GM21825 (cell line): Measurements from ENCODE around the gene CHN2.

ENCODE experiments used
- ATAC-seq: cut with Tn5 transposase; IDR thresholded peaks from one replicate; pipeline ENCODE4 v1.9.1; 2021; ENCODE audit warnings: mild to moderate bottlenecking, moderate library complexity; ENCODE audit not compliant: unreplicated experiment

The CHN2 gene

DNA sequence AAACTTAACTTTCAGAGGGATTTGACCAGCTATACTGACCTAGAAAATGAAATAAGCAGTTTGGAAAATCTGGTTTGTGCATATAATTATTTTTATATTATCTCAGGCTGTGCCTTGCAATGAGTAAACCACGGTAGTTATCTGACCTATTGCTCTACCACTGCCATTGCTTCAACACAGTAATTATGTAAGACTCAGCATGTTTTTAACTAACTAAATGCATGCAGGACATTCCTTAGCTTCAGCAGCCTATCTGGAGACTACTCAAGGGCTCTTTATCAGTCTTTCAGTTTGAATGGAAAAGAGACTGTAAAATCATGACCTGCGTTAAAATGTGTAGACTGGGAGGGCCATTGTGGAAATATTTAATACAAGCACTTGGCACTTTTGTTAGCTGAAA lies 22.5 kb downstream of the CHN2 start:
- no peak for ATAC-seq

DNA sequence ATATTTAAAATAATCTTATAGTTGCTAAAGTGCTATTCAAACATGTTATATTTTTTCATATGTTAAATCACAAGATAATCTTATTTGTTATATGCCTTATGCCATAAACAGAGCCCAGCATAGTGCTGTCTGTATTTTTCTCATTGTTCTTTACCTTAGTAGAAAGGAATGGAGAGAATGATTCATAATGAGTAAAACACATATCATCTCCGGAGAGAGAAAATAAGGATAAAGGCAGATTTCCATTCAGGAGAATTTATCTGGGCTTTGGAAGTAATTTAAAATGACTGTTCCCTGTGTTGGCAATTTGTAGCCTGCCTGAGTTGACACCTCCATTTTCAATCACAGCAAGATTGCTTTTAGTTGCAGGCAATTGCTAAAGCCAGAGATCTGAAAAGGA lies 30.2 kb downstream of the CHN2 start:
- ATAC-seq, result no peak

DNA sequence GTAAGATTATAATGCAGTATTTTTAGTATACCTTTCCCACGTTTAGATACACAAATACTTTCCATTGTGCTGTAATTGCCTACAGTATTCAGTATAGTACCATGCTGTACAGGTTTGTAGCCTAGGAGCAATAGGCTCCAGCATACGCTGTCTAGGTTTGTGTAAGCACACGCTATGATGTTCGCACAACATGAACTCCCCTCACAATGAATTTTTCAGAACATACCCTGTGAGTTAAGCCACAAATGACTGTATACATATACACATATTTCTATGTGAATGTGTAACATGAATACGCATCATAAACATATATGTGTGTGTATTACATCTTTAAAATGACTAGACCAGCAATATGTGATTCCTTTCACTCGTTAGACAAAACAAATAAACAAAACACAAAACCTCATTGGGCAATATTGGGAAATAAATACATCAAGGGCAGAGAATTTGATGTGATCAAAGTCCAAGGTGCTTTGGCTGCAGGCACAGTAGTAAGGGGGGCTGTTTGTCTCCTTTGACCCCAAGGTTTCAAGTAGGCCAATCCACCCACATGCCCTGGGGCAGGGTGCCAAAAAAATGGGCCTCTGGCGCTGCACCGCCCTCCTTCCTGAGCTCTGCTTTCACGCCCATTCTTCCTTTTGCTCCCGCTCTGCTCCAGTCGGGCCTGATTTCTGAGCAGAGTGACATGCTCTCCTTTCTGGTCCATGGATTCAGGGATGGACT lies 33.9 kb downstream of the CHN2 start:
- ATAC-seq, result no peak

DNA sequence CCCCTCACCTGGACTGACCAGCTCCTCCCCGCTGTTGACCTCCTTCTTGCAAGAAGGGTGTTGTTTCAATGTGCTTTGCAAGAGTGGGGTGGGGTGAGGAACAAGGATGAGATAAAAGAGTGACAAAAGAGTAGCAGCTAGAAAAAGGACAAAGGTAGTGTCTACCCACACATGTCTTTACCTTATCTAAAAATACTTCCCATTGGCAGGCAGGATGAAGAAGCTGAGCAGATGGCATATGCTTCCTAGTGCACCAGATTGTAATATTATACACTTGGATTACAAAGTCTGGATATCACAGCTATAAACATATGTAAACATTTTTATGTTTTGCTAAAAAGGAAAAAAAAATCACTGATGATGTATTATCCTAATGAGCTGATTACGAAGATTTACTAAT lies 34.5 kb downstream of the CHN2 start:
- no peak for ATAC-seq

DNA sequence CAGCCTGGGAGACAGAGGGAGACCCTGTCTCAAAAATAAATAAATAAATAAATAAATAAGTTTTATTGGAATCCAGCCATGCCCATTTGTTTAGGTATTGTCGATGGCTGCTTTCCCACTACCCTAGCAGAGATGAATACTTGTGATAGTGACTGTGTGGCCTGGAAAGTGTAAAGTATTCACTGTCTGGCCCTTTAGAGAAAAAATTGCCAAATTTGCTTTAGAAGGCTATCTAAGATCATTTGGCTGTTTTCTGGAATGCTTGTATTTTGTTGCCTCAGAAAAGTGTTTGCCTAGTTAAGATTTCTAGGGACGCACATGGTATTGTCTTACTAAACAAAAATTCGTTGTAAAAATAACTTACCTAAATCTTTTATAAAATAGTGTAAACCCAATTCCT lies 35.4 kb downstream of the CHN2 start:
- ATAC-seq, result no peak

DNA sequence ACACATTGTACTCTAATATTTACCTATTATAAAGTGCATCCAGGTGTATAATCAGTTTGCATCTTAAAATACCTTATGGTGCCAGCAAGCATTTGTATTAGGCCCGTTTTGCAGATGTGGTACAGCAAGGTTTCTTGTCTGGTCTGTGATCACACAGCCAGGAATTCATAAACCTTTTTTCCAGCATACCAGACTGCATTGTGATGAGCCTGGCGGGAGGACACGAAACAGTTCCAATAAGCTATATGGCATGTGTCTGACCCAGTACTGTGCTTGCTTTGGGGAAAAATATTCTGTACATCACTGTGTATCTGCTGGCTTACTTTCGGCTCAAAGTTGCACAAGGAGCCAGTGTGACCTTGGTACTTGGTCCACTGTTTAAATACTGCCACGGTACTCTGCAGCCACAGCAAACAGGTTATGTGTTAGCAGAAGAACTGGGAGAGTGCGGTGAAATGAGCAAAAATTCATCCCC lies 36.3 kb downstream of the CHN2 start:
- no peak for ATAC-seq

DNA sequence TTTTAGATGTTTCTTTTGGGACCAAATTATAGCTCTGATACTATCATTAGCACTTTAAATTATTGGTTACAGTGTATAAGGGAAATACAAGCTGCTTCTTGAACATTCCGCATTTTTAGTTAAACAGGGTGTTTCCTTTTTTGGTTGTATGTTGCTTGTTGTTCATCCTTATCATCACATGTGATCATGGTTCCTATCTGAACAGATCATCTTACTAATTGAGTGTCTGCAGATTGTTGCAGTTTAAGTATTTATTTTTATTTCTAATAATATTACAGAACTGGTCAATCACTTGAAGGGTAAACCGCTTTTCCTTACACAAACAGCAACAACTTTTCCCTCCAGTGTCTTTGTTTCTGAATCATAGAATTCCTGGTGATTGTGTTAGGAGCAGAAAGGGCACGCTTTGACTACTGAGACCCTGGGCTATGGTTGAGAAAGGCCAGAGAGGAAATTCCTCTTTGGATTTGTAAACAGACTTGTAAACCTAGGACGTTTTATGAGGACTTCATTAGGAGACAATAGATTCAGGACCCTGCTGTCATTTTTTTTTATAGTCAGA lies 37.2 kb downstream of the CHN2 start:
- no peak for ATAC-seq

DNA sequence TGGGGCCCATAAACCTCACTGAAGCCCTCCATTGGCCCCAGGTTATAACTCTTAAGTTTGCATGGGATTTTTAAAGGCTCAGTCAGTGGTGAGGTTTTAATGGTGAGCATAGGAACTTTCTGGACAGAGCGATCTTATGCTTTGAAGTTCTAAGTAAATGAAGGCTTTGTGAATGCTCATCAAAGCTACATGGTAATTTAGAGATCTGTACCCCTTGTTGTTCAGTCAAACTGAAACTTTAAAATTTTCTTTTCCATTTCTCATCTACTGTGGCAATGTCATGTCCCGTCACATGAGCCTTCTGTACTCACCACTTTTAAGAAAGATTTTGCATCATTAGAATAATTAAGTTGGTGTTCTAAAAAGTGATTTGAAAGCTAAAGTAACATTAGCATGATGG lies 39.9 kb downstream of the CHN2 start:
- no peak for ATAC-seq

DNA sequence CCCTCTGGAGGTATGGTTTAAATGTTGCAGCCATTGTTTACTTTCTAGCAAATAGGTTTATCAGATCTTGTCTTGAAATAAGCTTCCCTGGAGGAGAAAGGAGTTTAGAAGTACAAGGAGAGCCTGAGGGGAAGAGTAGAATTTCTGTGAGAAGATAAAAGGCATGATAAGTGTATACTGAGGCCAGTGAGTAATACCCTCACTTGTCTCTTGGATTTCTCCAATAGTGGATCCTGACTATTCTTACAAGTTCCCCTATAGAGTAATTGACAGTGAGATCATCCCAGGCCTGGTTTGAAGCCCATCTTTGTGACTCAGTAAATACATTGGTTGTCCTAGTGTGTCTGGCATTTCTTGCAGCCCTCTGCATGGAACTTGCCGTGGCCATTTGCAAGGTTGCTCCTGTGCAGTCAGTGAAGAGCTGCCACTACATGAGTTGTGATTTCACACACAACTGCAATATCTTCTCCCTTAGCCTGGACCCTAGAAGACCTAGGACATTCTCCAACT lies 41.6 kb downstream of the CHN2 start:
- ATAC-seq, result no peak

DNA sequence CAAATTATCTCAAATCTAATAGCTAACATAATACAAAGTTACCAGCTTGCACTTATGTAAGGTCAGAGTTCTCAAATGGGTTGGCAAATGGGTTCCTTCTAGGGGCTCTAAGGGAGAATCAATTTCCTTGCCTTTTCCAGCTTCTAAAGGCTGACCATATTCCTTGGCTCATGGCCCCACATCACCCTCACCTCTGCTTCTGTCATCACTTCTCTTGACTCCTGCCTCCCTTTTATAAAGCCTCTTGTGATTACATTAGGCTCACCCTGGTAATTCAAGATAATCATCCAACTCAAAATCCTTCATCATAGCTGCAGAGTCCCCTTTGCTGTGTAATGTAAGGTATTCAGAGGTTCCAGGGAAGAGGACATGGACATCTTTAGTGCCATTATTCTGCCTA lies 42.1 kb downstream of the CHN2 start:
- no peak for ATAC-seq

DNA sequence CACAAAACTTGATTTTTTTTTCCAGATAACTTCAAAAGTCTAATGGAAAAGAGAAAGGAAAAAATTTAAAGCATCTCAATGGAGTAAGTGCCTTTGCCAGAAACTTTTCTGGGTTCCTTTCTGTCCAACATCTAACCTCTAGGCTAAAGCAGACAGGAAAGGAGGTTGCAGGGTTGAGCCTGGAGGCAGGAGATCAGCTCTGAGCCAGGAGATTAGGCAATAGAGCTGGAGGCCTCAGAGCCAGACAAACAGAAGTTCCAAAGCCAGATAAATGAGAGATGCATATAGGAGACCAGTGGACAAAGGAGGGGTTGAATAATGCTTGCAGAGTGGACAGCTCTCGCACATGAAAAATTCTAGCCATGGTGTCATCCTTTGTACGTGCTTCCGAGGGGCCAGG lies 42.9 kb downstream of the CHN2 start:
- no peak for ATAC-seq

DNA sequence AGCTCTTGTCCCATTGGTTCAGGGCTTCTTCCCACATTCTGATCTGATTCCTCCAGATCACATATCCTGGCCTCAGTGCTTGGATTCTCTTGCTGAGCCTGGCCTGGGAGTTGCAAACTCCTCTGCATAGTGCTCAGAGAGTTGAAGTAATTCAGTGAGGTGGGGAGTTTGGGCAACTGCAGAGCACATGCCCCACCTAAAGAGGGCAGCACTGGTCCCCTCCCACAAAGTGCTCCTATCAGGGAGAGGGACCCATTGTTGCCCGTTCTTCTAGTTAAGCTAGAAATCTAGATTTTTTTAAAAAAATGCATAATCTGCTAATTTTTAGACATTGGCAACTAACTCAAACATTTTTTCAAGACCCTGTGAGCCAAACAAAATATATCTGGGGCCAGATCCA lies 45.1 kb downstream of the CHN2 start:
- ATAC-seq, result no peak

DNA sequence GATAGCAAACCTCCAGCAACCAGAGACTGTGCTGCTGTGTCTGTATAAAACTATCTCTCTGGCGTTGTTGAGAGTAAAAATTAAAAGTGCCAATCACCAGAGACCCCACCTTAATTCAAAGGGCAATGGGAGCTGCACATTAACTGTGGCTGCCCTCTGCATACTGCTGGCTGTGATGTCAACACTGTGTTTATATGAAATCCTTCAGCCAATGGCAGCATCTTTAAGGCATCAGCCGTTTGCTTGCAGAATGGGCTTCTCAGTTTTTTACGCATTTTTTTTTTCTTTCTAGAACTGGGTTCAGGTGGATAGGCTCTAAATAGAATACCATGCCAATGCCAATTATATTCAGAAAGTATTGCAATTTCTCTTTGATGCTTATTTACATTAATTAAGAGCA lies 47.7 kb downstream of the CHN2 start:
- ATAC-seq, result no peak

DNA sequence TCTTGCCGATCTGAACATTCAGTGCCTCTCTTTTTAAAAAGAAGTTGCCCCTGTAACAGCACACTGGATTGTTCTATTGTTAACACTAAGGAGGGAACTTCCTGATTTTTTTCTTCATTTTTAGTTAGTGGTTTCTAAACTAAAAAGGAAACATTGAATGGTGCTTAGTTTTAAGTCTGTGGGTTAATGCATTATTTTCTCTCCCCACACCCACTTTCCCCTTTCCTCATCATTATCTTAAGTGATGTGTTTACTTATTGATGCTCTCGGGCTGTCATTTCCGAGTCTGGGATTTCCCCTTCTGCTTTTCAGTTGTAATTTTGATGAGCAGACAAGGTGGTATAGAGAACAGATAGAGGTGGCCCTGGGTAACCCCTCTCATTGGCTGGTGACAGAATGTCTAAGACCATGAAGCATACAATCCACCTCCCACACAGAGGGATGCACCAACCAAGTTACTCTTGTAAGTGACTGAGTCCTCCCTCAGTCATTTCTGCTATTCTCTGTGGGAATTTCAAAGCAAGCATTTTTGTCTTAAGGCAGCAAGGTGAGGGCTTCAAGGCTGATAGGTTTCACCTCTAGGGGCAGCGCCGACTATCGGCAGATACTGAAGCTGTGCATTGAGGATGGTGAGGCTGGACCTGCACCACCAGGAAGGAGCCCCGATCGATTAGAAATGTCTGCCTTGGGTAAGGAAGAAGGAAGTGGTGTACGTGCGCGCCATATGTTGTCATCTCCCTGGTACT lies 49.5 kb downstream of the CHN2 start:
- ATAC-seq, result no peak

DNA sequence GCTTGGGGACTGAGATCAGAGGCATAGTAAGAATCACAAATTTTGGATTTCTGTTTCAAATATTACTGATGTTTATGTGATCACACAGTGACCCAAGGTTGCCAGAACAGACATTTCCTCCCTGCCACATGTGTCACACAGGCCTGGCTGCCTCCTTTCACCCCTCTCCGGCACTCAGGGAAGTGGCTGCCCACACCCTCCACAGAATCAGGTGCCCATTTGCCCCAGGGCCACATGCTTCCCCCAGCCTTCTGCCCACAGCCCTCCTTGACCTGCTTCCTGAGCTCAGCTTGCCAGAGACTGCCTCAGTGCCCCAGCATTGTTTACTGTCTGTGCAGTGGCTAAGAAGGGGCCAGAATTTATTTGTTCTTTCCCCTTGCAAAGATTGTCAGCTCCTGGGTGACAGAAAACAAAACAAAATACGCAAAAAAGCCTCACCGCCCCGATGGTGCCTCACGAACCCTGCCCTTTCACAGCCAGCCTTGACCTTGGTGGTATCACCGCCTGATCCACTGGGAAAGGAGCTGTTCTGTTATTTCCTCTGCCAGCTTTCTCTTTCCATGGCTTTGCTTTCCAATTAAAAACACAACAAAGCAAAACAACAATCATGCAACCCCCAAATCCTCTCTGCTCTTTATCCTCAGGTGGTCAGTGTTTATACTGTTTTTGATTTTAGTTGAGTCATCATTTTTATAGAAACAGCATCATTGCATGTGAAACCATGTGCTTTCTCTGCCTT lies 52.8 kb downstream of the CHN2 start:
- ATAC-seq, result no peak

DNA sequence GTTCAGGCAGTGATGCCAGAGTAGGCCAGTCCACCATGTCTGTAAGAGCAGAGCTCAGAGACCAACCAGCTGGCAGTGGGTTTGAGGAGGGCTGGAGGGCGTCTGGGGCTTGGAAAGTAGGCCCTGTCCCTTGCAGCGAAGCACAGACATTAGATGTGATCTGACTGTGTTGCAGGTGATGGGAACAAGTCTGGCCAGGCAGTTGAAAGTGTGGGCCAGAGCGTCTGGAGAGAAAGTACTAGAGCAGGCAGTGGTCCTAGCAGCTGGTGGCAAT lies 53.3 kb downstream of the CHN2 start:
- no peak for ATAC-seq

DNA sequence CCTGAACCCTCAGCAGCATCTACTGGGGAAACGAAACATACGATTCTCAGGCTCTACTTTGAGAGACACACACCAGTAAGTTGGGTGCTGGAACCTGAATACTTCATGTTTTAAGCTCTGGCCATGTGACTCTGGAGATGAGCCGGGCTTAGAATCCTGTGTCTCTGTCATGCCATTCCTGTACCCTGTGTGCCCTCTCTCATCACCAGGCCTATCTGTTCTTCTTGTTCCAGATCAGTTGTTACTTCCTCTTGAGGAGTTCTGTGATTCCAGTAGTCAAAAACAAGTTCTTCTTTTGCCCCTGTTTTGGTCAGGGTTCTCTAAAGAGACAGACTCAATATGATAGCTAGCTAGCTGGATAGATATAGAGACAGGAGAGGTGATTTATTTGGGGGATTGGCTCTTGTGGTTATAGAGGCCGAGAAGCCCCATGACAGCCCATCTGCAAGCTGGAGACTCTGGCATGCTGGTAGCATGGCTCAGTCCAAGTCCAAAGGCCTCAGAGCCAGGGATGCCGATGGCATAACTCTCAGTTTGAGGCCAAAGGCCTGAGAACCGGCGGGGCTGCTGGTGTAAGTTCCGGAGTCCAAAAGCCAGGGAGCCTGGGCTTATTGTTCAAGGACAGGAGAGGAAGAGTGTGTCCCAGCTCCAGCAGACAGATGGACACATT lies 54.3 kb downstream of the CHN2 start:
- no peak for ATAC-seq

DNA sequence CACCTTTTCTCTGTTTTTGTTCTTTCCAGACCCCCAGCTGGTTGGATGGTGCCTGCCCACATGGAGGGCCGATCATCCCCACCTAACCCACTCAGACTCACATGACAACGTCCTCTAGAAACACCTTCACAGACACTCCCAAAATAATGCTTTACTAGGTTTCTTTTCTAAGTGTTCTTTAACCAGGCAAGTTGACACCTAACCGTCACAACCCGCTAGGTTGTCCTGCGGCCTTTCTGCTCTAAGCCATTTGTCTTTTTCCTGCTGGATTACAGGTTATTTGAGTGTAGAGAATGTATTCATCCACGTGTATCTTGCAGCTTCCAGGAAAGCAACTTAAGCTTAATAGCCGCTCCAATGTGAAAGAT lies 54.8 kb downstream of the CHN2 start:
- ATAC-seq, result no peak

DNA sequence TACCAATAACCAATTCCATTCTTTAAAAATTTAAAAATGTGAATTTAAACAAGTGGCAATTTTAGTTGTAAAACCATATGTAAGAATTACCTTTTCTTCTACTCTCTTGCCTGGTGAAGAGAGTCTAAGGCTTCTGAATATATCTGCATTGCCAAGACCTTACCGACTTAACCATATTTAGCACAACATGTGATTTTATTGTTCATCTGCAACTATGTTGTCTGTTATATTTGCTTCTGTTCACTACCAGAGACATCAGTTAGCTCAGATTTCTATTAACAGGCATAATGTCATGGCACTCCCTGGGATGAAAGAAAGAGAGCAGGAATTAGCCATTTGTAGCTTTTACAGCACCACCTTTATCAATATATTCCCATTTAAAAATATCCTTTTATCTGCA lies 55.3 kb downstream of the CHN2 start:
- ATAC-seq, result no peak

DNA sequence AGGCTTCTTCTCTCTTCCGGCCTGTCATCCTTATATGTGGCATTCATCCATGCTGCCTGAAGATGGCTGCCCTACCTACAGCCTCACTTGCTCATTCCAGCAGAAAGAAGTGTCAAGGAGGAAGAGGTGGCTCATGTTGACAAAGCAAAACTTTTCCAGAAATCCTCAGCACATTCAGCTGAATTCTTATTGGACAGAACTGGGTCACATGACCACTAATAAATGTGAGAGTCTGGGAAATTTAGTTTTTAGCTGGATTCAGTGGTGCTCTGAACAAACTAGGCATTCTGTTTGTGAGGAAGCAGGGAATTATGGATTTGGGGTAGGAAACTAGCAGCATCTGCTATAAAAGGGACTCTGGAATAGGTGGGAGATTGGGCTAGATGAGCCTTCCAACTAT lies 58.6 kb downstream of the CHN2 start:
- no peak for ATAC-seq

DNA sequence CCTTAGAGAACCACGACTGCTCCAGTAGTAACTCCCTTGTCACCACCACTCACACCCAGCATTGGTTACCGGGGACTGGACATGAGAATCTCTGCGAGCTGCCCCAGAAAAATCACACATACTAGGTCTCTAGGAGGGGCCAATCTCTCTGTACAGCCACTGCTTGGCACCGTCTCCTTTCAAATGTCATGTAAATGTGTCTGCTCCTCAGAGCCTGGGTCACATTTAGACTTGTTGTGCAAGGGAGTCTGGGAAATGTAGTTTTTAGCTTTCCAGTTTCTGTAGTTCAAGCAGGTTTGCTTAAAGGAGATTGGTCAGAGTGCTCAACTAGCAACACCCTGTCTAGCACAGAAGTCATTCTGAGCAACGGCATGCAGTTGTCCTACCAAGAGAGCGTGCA lies 60.0 kb downstream of the CHN2 start:
- ATAC-seq, result no peak
